Karpas-422 (cell line): ENCODE measurements around the gene CALY. TPM values are rescaled to one million over a fixed set of nuclear protein-coding genes. Genes with fewer than 3 reads are reported as not detected.

ENCODE experiments used
- DNase-seq: peaks from one replicate; pipeline ENCODE4 v3.0.0-alpha.2; 2015
- H2AFZ ChIP-seq: fragments of 200-600 bp; sonication (generic); 2 replicates; pipeline ENCODE4 v1.6.1; 2014; ENCODE audit warnings: antibody characterized with exemption, low read length, mixed read lengths
- H3K27ac ChIP-seq: fragments of 200-600 bp; sonication (generic); 2 replicates; pipeline ENCODE4 v1.5.1; 2014; ENCODE audit warnings: mild to moderate bottlenecking, low read length, moderate library complexity
- H3K27me3 ChIP-seq: fragments of 200-600 bp; sonication (generic); 2 replicates; pipeline ENCODE4 v1.6.1; 2014; ENCODE audit warnings: low read length, mixed read lengths
- H3K36me3 ChIP-seq: fragments of 200-600 bp; sonication (generic); 2 replicates; pipeline ENCODE4 v1.6.1; 2014; ENCODE audit warnings: low read length, mixed read lengths; ENCODE audit not compliant: insufficient read depth
- H3K4me1 ChIP-seq: fragments of 200-600 bp; sonication (generic); 2 replicates; pipeline ENCODE4 v1.6.1; 2014; ENCODE audit warnings: mild to moderate bottlenecking, low read length, mixed read lengths
- H3K4me2 ChIP-seq: fragments of 200-600 bp; sonication (generic); 2 replicates; pipeline ENCODE4 v1.6.1; 2014; ENCODE audit warnings: low read length, low read depth, mild to moderate bottlenecking; ENCODE audit not compliant: poor library complexity, severe bottlenecking
- H3K4me3 ChIP-seq: fragments of 200-600 bp; sonication (generic); 2 replicates; pipeline ENCODE4 v1.5.1; 2014; ENCODE audit warnings: mild to moderate bottlenecking, antibody characterized with exemption, low read length, mixed read lengths
- H3K79me2 ChIP-seq: fragments of 200-600 bp; sonication (generic); 2 replicates; pipeline ENCODE4 v1.6.1; 2014; ENCODE audit warnings: mild to moderate bottlenecking, low read length, mixed read lengths
- H3K9ac ChIP-seq: fragments of 200-600 bp; sonication (generic); 2 replicates; pipeline ENCODE4 v1.6.0; 2014; ENCODE audit warnings: low read length
- H3K9me2 ChIP-seq: fragments of 200-600 bp; sonication (generic), shearing (Covaris generic); replicated peaks from 2 replicates; pipeline ENCODE4 v1.6.0; 2014; ENCODE audit warnings: mild to moderate bottlenecking, low read length, moderate library complexity; ENCODE audit not compliant: insufficient read depth
- H3K9me3 ChIP-seq: fragments of 300-700, 200-600 bp; sonication (generic); 2 replicates; pipeline ENCODE4 v1.6.1; 2014; ENCODE audit warnings: low read length, mixed read lengths
- H4K20me1 ChIP-seq: fragments of 200-600 bp; sonication (generic); 2 replicates; pipeline ENCODE4 v1.6.1; 2014; ENCODE audit warnings: mild to moderate bottlenecking, antibody characterized with exemption, low read length, low read depth; ENCODE audit not compliant: insufficient read depth
- total RNA-seq: library from RNA; depleted of rRNA; stranded (reverse); fragments of >200 nt; shearing (Covaris generic); gene quantifications from 2 replicates; pipeline ENCODE4 v1.2.3, GENCODE V29; 2014; ENCODE audit warnings: low replicate concordance

Gene CALY
- total RNA-seq, 1 experiment from 2014 or later = not detected

- Histone ChIP-seq H3K36me3 (no peaks in the 10 kb centered on the region), H2AFZ (no peak overlapping the region), H3K9ac (no peak overlapping the region), H3K4me2 (no peak overlapping the region), H3K4me3 (no peak overlapping the region), H3K9me2 (no peaks in the 10 kb centered on the region), H3K4me1 (peaks cover 3% of the 10 kb centered on the region; the same call in 1 of the 2 replicates), H3K27ac (no peak overlapping the region), H3K79me2 (no peaks in the 10 kb centered on the region), H3K9me3 (no peaks in the 10 kb centered on the region), H3K27me3 (no peaks in the 10 kb centered on the region), H4K20me1 (no peaks in the 10 kb centered on the region)
- no peak for DNase-seq
Measured at GRCh38 chr10:133316732-133317131, 20.0 kb downstream of the CALY start.

DNA sequence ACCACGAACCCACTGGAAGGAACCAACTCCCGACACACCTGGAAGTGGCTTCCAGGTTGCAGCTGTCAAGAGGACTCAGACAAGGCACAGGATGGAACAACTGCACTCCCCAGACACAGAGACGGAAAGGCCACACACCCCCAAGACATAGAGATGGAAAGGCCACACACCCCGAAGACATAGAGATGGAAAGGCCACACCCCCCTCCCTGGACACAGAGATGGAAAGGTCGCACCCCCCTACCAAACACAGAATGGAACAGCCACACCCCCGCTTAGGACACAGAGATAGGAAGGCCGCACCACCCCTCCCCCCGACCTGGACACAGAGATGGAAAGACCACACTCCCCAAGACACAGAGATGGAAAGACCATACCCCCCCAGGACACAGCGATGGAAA is 20.4 kb downstream of the CALY start:
- DNase-seq = no peak
- no peaks in the 10 kb centered on the region for H3K9me2 ChIP-seq
- H3K9me3 ChIP-seq = no peaks in the 10 kb centered on the region
- no peak overlapping the region for H3K9ac ChIP-seq
- H3K4me3 ChIP-seq = no peak overlapping the region
- H3K4me2 ChIP-seq = no peak overlapping the region
- no peaks in the 10 kb centered on the region for H4K20me1 ChIP-seq
- peaks cover 3% of the 10 kb centered on the region; the same call in 1 of the 2 replicates for H3K4me1 ChIP-seq
- H3K79me2 ChIP-seq = no peaks in the 10 kb centered on the region
- no peak overlapping the region for H2AFZ ChIP-seq
- H3K36me3 ChIP-seq = no peaks in the 10 kb centered on the region
- H3K27ac ChIP-seq = no peak overlapping the region
- no peaks in the 10 kb centered on the region for H3K27me3 ChIP-seq

DNA sequence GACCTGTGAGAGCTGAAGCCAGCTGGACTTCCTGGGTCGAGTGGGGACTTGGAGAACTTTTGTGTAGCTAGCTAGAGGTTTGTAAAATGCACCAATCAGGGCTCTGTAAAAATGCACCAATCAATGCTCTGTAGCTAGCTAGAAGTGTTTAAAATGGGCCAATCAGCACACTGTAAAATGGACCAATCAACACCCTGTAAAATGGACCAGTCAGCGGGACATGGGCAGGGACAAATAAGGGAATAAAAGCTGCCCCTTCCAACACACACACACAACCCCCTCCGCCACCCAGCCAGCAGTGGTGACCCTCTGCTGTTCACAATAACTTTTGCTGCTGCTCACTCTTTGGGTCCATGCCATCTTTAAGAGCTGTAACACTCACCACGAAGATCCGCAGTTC is 20.8 kb downstream of the CALY start:
- peak; percentile 61 for DNase-seq
- H3K36me3 ChIP-seq = peaks cover 2% of the 10 kb centered on the region; the same call in 1 of the 2 replicates

DNA sequence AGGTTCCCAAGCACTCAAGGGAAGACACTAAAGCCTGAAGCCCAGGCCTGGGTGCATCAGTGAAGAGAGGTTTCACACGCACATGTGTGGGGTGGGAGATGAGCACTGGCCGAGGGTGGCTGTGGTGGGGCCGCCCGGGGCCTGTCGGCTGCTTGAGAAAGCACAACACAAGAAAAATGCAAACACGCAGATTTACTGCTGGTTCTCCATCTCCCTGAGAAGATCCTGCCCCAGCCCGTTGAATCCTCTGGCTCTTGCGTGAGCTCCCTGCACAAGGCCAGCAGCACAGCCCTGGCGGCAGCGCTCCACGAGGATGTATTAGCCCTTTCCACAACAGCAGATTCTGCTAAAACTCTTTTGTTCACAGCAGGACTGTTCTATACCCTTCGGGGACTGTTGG is 21.8 kb downstream of the CALY start:
- H3K9me2 ChIP-seq = no peaks in the 10 kb centered on the region
- no peak for DNase-seq
- H3K27me3 ChIP-seq = no peaks in the 10 kb centered on the region
- no peaks in the 10 kb centered on the region for H3K9me3 ChIP-seq
- no peak overlapping the region for H3K27ac ChIP-seq
- peaks cover 12% of the 10 kb centered on the region for H3K36me3 ChIP-seq
- H4K20me1 ChIP-seq = 0 out of 2 replicates have a peak, but pooled peaks cover under 1% of the 10 kb centered on the region
- H3K4me3 ChIP-seq = no peak overlapping the region
- H3K79me2 ChIP-seq = no peaks in the 10 kb centered on the region
- H2AFZ ChIP-seq = no peak overlapping the region
- H3K4me1 ChIP-seq = peaks cover 3% of the 10 kb centered on the region; the same call in 1 of the 2 replicates
- no peak overlapping the region for H3K9ac ChIP-seq
- H3K4me2 ChIP-seq = no peak overlapping the region

More for the DNA sequence above, 20.8 kb downstream of the CALY start:
- Histone ChIP-seq H3K9ac (no peak overlapping the region), H3K4me1 (peaks cover 3% of the 10 kb centered on the region; the same call in 1 of the 2 replicates), H2AFZ (no peak overlapping the region), H4K20me1 (no peaks in the 10 kb centered on the region), H3K79me2 (no peaks in the 10 kb centered on the region), H3K4me2 (no peak overlapping the region), H3K27me3 (no peaks in the 10 kb centered on the region), H3K9me2 (no peaks in the 10 kb centered on the region), H3K9me3 (no peaks in the 10 kb centered on the region), H3K4me3 (no peak overlapping the region), H3K27ac (no peak overlapping the region)

DNA sequence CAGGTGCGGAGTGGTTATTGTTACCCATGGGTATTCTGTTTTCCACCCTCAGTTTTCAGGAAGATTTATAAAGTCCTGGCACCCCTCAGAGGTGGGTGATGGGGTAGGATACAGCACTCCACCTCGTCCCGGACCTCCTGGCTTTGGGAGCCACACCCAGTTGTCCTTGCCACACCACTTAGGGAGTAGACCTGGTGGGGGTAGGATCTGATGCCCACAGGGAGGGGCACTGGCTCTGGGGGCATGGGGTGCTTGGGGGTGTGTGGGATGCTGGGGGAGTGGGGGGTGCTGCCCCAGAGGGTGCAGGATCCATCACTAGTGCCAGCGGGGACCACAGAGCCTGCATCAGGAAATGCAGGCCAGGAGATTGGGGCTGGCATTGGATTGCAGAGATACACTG is 23.5 kb downstream of the CALY start:
- DNase-seq = no peak
- H4K20me1 ChIP-seq = peaks cover 10% of the 10 kb centered on the region; the same call in 1 of the 2 replicates
- no peaks in the 10 kb centered on the region for H3K9me2 ChIP-seq
- H3K79me2 ChIP-seq = peaks cover 8% of the 10 kb centered on the region
- peaks cover 5% of the 10 kb centered on the region for H3K4me1 ChIP-seq
- H3K4me2 ChIP-seq = no peak overlapping the region
- no peak overlapping the region for H2AFZ ChIP-seq
- no peaks in the 10 kb centered on the region for H3K9me3 ChIP-seq
- H3K4me3 ChIP-seq = no peak overlapping the region
- H3K9ac ChIP-seq = no peak overlapping the region
- no peak overlapping the region for H3K27ac ChIP-seq
- no peaks in the 10 kb centered on the region for H3K27me3 ChIP-seq
- H3K36me3 ChIP-seq = peaks cover 16% of the 10 kb centered on the region

DNA sequence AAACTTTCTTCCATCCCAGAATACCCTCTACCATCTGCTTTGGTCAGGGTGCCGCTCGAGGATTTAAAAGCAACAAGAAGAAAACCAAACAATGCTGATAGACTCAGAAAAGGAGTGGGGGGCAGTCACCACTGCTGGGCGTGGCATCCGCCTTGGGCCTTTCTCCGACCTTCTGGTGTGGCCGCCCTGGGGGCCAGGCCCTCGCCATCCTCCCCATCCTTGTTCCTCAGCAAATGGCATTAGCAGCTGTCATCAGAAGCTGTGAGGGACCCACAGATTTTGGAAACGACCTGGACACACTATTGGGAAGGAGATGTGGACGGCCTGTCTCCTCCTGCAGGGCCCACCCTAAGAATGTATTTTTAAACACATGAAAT is 23.9 kb downstream of the CALY start:
- H3K4me3 ChIP-seq = no peak overlapping the region
- H3K79me2 ChIP-seq = peaks cover 13% of the 10 kb centered on the region
- H3K27me3 ChIP-seq = no peaks in the 10 kb centered on the region
- peaks cover 7% of the 10 kb centered on the region for H3K4me1 ChIP-seq
- peaks cover 16% of the 10 kb centered on the region for H3K36me3 ChIP-seq
- H4K20me1 ChIP-seq = peaks cover 15% of the 10 kb centered on the region; the same call in 1 of the 2 replicates
- H3K27ac ChIP-seq = no peak overlapping the region
- H3K4me2 ChIP-seq = no peak overlapping the region
- no peak for DNase-seq
- no peak overlapping the region for H2AFZ ChIP-seq
- no peaks in the 10 kb centered on the region for H3K9me3 ChIP-seq
- no peaks in the 10 kb centered on the region for H3K9me2 ChIP-seq
- no peak overlapping the region for H3K9ac ChIP-seq

- Histone ChIP-seq H2AFZ (no peak overlapping the region), H3K79me2 (peaks cover 18% of the 10 kb centered on the region), H4K20me1 (peaks cover 20% of the 10 kb centered on the region; the same call in 1 of the 2 replicates), H3K27ac (no peak overlapping the region), H3K9me2 (no peaks in the 10 kb centered on the region), H3K4me1 (peaks cover 12% of the 10 kb centered on the region), H3K9me3 (no peaks in the 10 kb centered on the region), H3K9ac (no peak overlapping the region), H3K27me3 (no peaks in the 10 kb centered on the region), H3K4me3 (no peak overlapping the region), H3K36me3 (peaks cover 16% of the 10 kb centered on the region), H3K4me2 (no peak overlapping the region)
- DNase-seq = no peak
Measured at GRCh38 chr10:133312016-133312768, 24.5 kb downstream of the CALY start.

- H3K36me3 ChIP-seq = peaks cover 16% of the 10 kb centered on the region
- no peaks in the 10 kb centered on the region for H3K9me3 ChIP-seq
- peaks cover 18% of the 10 kb centered on the region for H3K4me1 ChIP-seq
- H3K27me3 ChIP-seq = no peaks in the 10 kb centered on the region
- H3K27ac ChIP-seq = no peak overlapping the region
- peaks cover 24% of the 10 kb centered on the region for H3K79me2 ChIP-seq
- peaks cover 23% of the 10 kb centered on the region; the same call in 1 of the 2 replicates for H4K20me1 ChIP-seq
- H3K9ac ChIP-seq = no peak overlapping the region
- DNase-seq = no peak
- H3K4me3 ChIP-seq = no peak overlapping the region
- no peak overlapping the region for H2AFZ ChIP-seq
- no peak overlapping the region for H3K4me2 ChIP-seq
- no peaks in the 10 kb centered on the region for H3K9me2 ChIP-seq
Measured at GRCh38 chr10:133311570-133311969, 25.1 kb downstream of the CALY start.
